HG03095 (cell line): ENCODE results near the gene SAMD4A.
A peak's percentile ranks its signal among the peaks of the same experiment; 100 is the strongest.

Source experiments
- ATAC-seq: cut with Tn5 transposase; IDR thresholded peaks from one replicate; pipeline ENCODE4 v1.9.1; 2021; ENCODE audit warnings: moderate library complexity; ENCODE audit not compliant: unreplicated experiment

Gene SAMD4A

GRCh38 chr14:54698966-54699530 is 132.1 kb downstream of the SAMD4A start:
- ATAC-seq, result no peak

GRCh38 chr14:54699735-54700134 is 132.8 kb downstream of the SAMD4A start:
- ATAC-seq, result no peak

DNA sequence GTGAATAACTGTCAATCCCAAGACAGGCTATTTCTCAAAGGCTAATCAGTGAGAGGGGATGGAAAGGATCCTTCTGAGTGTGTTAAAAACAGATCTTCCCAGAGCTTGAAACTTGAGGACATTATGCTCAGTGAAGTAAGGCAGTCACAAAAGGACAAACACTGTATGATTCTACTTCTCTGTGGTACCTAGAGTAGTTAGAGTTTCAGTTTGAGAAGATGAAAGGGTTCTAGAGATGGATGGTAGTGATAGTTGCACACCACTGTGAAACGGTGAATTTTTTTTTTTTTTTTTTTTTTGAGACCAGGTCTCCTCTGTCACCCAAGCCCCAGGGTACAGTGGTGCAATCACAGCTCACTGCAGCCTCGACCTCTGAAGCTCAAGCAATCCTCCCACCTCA is 133.8 kb downstream of the SAMD4A start:
- no peak for ATAC-seq

GRCh38 chr14:54702014-54702491 is 135.1 kb downstream of the SAMD4A start:
- ATAC-seq, result no peak

DNA sequence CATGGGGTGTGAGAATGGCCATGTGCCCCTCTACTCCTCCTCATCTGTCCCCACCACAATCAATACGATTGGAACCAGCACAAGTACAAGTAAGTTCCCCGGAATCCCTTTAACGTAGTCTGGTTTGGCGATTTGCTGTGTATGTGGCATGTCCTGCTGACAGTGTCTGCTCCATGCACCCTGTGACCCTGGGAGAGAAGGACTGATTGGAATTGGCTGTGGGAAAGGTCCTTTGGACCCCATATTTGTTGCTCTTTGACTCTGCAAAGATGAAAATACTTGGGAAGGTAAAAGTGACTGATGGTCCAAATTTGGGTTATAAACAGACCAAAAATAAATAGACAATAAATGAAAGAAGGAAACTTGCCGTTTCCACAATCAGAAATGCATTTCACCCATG is 135.6 kb downstream of the SAMD4A start:
- no peak for ATAC-seq

DNA sequence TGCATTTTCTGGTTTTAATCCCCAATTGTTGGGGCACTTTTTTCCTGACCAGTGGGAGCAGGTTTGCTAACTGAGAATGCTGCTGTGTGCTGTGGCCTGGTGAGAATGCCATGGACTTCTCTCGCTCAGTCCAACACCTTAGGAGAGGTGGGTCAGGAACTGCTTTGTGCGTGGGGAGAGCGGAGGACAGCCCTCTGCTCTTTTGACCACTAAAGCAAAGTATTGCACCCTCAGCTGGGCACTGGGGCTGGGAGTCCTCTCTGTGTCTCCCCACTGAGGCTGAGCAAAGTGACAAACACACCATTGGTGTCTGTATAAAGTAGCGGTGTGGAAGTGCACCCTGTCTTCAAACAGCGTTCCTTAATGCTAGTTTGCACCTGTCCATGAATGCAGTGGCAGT is 136.2 kb downstream of the SAMD4A start:
- no peak for ATAC-seq

DNA sequence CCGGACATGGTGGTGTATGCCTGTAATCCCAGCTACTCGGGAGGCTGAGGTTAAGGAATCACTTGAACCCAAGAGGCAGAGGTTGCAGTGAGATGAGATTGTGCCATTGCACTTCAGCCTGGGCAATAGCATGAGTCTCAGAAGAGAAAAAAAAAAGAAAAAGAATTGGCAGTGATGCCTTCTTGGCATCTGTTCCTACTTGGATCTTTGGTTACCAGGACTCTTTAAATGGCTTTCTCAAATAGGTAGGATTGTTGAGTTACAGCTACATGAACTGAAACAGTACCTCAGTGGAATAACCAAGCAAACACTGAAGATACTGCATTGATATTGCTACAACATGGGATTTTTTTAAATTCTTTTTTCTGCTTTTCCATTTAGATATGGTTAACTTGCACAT is 136.8 kb downstream of the SAMD4A start:
- no peak for ATAC-seq

DNA sequence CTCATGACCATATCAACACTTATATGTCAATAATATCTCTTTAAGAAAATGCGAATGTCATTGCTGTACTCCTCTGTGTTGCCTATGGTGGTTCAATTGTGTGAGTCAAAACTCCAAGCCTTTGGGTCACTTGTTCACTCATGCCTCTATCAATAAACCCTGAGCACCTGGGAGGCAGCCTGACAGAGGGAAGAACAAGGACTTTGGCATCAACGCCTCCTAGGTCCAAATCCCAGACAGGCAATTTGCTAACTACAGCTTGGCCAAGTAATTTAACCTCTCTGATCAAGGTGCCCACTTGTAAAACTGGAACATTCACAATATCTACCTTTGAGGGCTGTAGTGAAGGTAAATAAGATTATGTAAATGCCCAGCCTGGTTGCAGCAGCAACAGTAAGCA is 137.8 kb downstream of the SAMD4A start:
- ATAC-seq, result no peak

DNA sequence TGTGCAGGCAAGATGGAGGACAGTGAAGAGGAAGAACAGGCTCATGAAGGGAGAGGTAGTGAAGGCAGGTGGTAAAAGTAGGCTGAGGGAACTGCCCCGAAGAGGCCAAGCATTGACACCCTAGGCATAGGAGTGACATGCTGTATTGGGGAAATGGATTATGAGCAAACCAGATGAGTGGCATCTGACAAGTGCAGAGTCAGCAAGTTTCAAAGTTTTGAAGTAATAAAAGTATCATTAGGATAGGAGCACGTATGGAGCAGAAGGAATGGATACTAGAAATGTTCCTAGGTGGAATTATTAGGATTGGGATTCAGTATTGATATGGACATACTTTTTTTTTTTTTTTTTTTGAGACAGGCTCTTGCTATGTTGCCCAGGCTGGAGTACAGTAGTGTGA is 139.8 kb downstream of the SAMD4A start:
- no peak for ATAC-seq

- ATAC-seq, result no peak
Observed at GRCh38 chr14:54708161-54708560, 141.2 kb downstream of the SAMD4A start.

DNA sequence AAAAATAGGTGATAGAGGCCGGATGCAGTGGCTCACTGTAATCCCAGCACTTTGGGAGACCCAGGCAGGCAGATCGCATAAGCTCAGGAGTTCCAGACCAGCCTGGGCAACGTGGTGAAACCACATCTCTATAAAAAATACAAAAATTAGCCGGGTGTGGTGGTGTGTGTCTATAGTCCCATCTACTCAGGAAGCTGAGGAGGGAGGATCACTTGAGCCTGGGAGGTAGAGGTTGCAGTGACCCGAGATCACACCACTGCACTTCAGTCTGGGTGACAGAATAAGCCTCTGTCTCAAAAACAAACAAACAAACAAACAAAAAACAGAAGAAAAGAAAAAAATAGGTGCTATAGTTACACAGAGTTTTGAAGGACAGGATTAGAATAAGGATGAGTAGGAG is 142.1 kb downstream of the SAMD4A start:
- no peak for ATAC-seq

DNA sequence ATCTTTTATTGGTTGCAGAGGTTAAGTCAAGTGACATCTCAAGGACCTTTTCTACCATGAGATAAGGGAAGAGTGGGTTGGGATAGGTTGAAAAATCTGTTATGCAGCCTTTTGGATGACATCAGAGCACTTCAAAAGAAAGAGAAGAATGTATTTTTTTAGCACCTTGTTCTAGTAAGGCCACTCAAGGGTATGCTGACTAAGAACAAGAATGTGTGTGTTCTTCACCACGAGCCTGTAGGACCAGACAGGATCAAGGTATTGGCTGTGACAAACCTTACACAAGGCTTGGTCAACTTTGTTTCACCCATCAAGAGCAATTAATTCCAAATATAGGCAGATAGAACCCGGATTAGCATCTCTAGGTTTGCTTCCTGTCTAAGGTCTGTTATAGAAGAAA is 142.5 kb downstream of the SAMD4A start:
- peak; percentile 85 for ATAC-seq

DNA sequence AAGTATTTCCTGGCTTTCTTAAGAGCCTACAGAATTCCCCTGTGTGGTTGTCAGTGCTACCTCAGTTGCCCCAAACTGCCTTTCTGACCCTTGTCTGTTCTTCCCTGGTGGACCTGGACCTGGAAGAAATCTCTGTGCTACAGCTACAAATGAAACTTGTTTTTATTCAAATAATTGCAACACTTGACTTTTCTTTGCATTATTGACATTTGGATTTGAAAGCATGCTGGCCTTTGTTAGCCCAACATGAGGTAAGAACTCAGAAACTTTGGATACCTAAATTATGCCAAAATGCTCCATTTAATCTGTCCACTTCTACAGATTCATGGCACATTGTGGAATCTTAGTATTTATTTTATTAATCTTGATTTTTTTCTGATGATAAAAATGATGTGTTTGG is 142.9 kb downstream of the SAMD4A start:
- ATAC-seq, result no peak

GRCh38 chr14:54711312-54711711 is 144.4 kb downstream of the SAMD4A start:
- no peak for ATAC-seq

GRCh38 chr14:54711812-54712464 is 145.0 kb downstream of the SAMD4A start:
- no peak for ATAC-seq

DNA sequence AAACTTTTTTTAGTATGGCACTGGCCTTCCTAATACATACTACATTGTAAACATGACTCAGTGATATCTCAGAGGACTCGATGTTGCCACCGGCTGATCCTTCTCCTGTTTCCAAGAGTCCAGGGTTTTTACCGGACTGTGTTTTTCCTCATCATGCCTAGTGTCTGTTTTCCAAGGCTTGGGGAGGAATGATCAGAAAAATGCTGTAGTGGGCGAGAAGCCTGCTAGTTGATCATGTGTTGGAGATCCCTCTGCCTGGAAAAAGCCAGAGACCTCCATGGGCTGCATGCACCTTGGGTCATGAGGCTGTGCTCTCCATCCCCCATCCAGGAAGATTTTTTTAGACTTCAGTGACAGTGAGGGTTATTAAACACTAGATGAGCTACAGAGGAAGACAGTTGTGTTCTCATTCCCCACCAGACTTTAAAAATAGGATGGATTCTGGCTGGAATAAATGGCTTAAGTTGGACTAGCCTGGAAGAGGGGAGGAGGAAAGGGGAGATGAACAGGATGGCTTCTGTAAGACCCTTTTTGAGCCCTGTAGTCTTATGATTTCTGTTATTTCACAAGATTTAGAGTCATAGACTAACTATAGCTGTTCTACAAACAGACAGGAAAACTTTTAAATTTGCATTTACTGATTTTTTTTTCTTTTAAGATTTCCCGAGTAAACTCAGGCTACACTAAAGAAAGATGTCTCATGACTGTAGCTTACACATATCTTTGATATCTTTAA is 145.7 kb downstream of the SAMD4A start:
- ATAC-seq, result no peak

- no peak for ATAC-seq
Observed at GRCh38 chr14:54713379-54713778, 146.5 kb downstream of the SAMD4A start.

GRCh38 chr14:54715239-54715638 is 148.3 kb downstream of the SAMD4A start:
- no peak for ATAC-seq

DNA sequence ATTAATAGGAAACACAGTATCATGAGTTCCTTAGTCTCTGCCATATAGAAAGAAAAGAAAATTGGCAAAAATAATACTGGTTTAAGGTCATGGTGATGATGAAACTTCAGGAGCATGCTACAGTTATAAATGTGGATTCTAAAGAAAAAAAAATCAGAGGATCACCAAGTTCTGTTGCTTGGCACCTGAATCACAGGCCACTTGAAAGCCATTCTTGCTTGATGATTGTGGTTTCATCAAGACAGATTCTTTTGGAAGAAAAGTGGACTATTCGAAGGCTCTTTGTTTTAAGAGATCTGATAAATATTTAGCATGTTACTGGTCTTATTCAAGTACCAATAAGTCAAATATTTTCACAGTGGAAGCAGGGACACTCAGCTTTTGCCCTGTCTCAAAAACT is 148.9 kb downstream of the SAMD4A start:
- ATAC-seq, result no peak

GRCh38 chr14:54716862-54717261 is 149.9 kb downstream of the SAMD4A start:
- ATAC-seq, result no peak

GRCh38 chr14:54718046-54718445 is 151.1 kb downstream of the SAMD4A start:
- no peak for ATAC-seq

DNA sequence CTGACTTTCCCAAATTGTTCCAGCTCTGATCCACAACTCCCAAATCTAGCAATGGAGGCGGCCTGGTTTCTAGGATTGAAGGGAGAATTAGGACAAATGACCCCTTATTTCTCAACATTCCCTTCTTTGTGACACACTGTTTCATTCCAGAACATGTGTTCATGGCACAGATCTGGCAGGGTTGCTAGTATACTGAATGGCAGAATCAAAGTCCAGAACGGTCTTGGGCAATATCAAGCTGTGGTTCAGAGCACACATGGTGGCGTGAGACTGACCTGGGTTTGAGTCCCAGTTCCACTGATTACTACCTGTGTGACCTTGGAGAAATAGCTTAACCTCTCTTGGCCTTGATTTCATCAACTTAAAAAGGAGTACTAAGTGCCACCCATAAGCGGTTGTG is 152.5 kb downstream of the SAMD4A start:
- ATAC-seq, result no peak
